ENCODE data around the gene NKTR. TPM values are rescaled to one million over a fixed set of nuclear protein-coding genes. Genes with fewer than 3 reads are reported as not detected.

The NKTR gene
- total RNA-seq, 4 donors from 2014 or later = 17.9 to 134 (median 56.3) TPM

DNA sequence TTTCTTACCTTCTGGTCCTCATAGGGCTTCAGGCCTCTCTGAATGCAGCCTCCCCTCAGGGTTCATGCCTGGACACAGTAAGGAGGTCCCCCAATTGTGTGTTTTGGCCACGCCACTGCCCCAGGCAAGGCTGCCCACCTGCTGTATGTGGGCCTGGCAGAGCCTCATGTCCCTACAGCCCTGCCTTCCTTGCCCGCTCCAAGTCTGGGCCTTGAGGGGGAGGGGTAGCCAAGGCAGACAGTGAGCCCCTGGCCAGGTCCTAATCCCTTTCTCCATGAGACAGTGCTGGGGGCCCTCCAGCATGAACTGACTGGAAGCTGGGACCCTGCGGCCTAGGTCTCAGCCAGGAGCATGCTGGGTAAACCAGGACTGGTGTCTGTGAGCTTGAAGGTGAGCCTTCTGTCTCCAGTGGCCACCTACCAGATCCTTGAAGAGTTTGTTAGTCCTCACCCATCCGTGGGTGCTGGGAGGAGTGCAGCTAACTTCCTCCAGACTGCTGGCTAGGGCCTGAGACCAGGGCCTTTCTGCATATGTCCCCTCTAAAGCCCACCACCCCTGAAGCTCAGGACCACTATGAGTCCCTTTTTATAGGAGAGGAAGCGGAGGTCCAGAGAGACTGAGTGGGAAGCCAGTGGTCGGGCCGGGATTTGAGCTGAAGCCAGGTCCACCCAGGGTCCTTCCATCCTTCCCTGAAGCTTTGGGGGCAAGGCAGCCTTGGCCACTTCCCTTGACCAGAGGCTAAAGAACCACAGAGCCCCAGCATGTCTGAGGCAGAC, 61.7 kb downstream of the NKTR start:
- Histone ChIP-seq H3K9me3 (no peaks in the 10 kb centered on the region), H3K4me3 (no peak overlapping the region), H3K4me1 (peaks cover 0 to 54% (median 15%) of the 10 kb centered on the region in 3 donors), H3K36me3 (peaks cover 0 to 40% of the 10 kb centered on the region in 2 donors), H3K27me3 (no peaks in the 10 kb centered on the region), H3K27ac (no peak overlapping the region)
- 50% methylated on average over 1 of the region's 7 CpGs; no CpG with 5 or more reads in 1 of the 2 donors for WGBS, 2 donors (ENCODE audit: low coverage in 1 of 2)
- no peak for ATAC-seq
- TF ChIP-seq, protein P1, sequence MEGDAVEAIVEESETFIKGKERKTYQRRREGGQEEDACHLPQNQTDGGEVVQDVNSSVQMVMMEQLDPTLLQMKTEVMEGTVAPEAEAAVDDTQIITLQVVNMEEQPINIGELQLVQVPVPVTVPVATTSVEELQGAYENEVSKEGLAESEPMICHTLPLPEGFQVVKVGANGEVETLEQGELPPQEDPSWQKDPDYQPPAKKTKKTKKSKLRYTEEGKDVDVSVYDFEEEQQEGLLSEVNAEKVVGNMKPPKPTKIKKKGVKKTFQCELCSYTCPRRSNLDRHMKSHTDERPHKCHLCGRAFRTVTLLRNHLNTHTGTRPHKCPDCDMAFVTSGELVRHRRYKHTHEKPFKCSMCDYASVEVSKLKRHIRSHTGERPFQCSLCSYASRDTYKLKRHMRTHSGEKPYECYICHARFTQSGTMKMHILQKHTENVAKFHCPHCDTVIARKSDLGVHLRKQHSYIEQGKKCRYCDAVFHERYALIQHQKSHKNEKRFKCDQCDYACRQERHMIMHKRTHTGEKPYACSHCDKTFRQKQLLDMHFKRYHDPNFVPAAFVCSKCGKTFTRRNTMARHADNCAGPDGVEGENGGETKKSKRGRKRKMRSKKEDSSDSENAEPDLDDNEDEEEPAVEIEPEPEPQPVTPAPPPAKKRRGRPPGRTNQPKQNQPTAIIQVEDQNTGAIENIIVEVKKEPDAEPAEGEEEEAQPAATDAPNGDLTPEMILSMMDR (IDR thresholded peaks at IDR 0.05) = no peak
- TF ChIP-seq POLR2AphosphoS5 (IDR thresholded peaks at IDR 0.05) (no peak), POLR2A (IDR thresholded peaks at IDR 0.05) (no peak)

DNA sequence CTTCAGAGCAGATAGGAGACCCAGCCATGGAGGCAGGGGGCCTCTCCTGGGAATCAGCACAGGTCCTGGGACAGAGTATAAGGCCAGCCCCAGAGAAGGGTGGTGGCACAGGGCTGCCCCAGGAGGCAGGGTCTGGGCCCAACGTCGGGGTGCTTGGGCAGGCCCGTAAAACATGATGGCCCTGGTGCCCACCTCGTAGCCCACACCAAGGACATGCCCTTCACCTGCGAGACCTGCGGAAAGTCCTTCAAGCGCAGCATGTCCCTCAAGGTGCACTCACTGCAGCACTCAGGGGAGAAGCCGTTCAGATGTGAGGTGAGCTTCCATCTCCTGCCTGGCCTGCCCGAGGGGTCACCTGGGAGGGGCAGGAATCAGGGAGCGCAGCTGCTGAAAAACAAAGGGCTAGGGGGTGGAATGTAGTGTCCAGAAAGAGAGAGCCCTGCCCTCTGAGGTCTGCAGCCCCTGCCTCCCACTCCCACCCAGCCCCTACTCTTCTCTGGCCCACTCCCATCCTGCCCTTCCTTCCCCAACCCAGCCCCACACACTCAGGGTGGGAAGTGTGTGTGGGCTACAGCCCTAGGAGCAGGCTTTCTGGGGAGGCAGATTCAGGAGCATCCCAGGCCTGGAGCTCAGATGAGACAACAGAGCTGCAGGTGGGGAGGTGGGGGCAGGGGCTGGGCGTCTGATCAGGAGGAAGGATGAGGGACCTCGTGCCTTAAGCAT, 62.5 kb downstream of the NKTR start:
- Histone ChIP-seq H3K4me1 (peaks cover 0 to 54% (median 18%) of the 10 kb centered on the region in 3 donors), H3K27me3 (no peaks in the 10 kb centered on the region), H3K27ac (no peak overlapping the region), H3K9me3 (no peaks in the 10 kb centered on the region), H3K36me3 (peaks cover 0 to 38% of the 10 kb centered on the region in 2 donors), H3K4me3 (no peak overlapping the region)
- no peak for ATAC-seq
- TF ChIP-seq EP300 (IDR thresholded peaks at IDR 0.05) = no peak
- WGBS, 2 donors (ENCODE audit: low coverage in 1 of 2) = 54 to 55% methylated on average over 2 to 4 of the region's 12 CpGs

DNA sequence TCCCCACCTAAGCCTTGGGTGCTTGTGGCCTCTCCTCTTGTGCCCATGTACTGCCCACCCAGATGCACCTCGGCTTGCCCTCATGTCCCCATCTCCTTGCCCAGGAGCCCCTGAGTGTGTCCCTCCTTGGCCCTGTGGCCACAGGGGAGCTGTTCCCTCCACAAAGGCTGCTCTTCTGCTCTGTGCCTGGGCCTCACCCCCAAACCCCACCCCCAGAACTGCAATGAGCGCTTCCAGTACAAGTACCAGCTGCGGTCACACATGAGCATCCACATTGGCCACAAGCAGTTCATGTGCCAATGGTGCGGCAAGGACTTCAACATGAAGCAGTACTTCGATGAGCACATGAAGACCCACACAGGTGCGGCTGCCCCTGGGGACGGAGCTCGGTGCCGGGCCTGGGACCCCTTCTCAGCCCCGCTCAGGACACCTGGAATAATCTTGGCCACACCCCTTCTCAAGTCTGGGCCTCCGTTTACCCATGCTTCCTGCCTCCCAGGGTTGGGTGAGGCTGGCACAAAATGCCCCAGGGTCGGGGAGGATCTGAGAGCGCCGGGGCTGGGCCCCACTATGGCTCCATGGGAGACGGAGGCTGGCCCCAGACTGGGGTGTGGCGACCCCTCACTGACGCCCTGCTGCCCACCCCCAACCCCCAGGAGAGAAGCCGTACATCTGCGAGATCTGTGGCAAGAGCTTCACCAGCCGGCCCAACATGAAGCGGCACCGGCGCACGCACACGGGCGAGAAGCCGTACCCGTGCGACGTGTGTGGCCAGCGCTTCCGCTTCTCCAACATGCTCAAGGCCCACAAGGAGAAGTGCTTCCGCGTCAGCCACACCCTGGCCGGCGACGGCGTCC, 63.3 kb downstream of the NKTR start:
- TF ChIP-seq EP300 (IDR thresholded peaks at IDR 0.05) = no peak
- TF ChIP-seq, protein P1 (IDR thresholded peaks at IDR 0.05) = no peak
- no peak for TF ChIP-seq POLR2A (IDR thresholded peaks at IDR 0.05)
- TF ChIP-seq POLR2AphosphoS5 (IDR thresholded peaks at IDR 0.05) = no peak

DNA sequence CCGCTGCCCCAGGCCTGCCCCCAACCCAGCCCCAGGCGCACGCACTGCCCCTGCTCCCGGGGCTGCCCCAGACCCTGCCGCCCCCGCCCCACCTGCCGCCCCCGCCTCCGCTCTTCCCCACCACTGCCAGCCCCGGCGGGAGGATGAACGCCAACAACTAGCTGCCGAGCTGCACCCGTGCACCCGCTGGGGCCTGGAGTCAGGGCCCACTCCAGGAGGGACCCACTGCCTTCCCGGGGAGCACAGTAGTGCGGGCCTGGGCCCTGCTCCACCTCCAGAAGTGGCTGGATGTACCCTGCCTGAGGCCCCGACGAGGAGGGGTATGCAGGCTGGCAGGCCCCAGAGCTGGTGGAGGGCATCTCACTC, 63.9 kb downstream of the NKTR start:
- ATAC-seq = no peak
- Histone ChIP-seq H3K4me3 (no peak overlapping the region), H3K36me3 (peaks cover 0 to 23% of the 10 kb centered on the region in 2 donors), H3K27me3 (no peaks in the 10 kb centered on the region), H3K4me1 (peaks cover 0 to 46% (median 14%) of the 10 kb centered on the region in 3 donors), H3K9me3 (no peaks in the 10 kb centered on the region), H3K27ac (no peak overlapping the region)
- TF ChIP-seq, protein P1 (IDR thresholded peaks at IDR 0.05) = no peak
- TF ChIP-seq POLR2AphosphoS5 (IDR thresholded peaks at IDR 0.05) = no peak
- WGBS, 2 donors (ENCODE audit: low coverage in 1 of 2) = 50% methylated on average over 2 of the region's 19 CpGs; no CpG with 5 or more reads in 1 of the 2 donors

More for the DNA sequence above, 63.3 kb downstream of the NKTR start:
- Histone ChIP-seq H3K4me1 (peaks cover 0 to 52% (median 15%) of the 10 kb centered on the region in 3 donors), H3K27me3 (no peaks in the 10 kb centered on the region), H3K4me3 (no peak overlapping the region), H3K27ac (no peak overlapping the region), H3K9me3 (no peaks in the 10 kb centered on the region), H3K36me3 (peaks cover 0 to 30% of the 10 kb centered on the region in 2 donors)
- 83 to 100% methylated on average over 1 of the region's 38 CpGs for WGBS, 2 donors (ENCODE audit: low coverage in 1 of 2)
- no peak for ATAC-seq
